IMR-90 (cell line): ENCODE measurements around the gene PRPSAP1.

Experiments
- BHLHE40 ChIP-seq: fragments of 150-350 bp; IDR thresholded peaks from 2 replicates; pipeline ENCODE4 v1.6.1; 2016; ENCODE audit warnings: mild to moderate bottlenecking, low read depth, low read length
- CEBPB ChIP-seq: IDR thresholded peaks from 2 replicates; pipeline ENCODE4 v1.6.1; 2012; ENCODE audit warnings: low read depth, low read length, improper control_type of control experiment
- CHD1 ChIP-seq: IDR thresholded peaks from 2 replicates; pipeline ENCODE4 v1.6.1; 2012; ENCODE audit warnings: low read depth, low read length, improper control_type of control experiment
- CTCF ChIP-seq: conservative IDR thresholded peaks from 2 replicates; pipeline ENCODE4 v1.5.1; 2012; ENCODE audit warnings: mild to moderate bottlenecking, low read depth, low read length, improper control_type of control experiment
- FOS ChIP-seq: fragments of 150-350 bp; IDR thresholded peaks from 2 replicates; pipeline ENCODE4 v1.6.1; 2016; ENCODE audit warnings: low read depth, low read length
- MXI1 ChIP-seq: IDR thresholded peaks from 2 replicates; pipeline ENCODE4 v1.6.1; 2012; ENCODE audit warnings: low read depth, mild to moderate bottlenecking, low read length, moderate library complexity, borderline replicate concordance
- NFE2L2 ChIP-seq: fragments of 150-350 bp; IDR thresholded peaks from 2 replicates; pipeline ENCODE4 v1.6.1; 2016; ENCODE audit warnings: low read depth, mild to moderate bottlenecking, low read length
- POLR2A ChIP-seq: IDR thresholded peaks from 2 replicates; pipeline ENCODE4 v1.6.1; 2012; ENCODE audit warnings: mild to moderate bottlenecking, low read depth, low read length
- RAD21 ChIP-seq: IDR thresholded peaks from 2 replicates; pipeline ENCODE4 v1.6.1; 2012; ENCODE audit warnings: low read length, improper control_type of control experiment
- RCOR1 ChIP-seq: IDR thresholded peaks from 2 replicates; pipeline ENCODE4 v1.6.1; 2012; ENCODE audit warnings: mild to moderate bottlenecking, low read length, improper control_type of control experiment; ENCODE audit not compliant: insufficient replicate concordance
- RFX5 ChIP-seq: IDR thresholded peaks from 2 replicates; pipeline ENCODE4 v1.8.0; 2012; ENCODE audit warnings: low read depth, mild to moderate bottlenecking, low read length, moderate library complexity
- SMC3 ChIP-seq: fragments of 150-350 bp; IDR thresholded peaks from 2 replicates; pipeline ENCODE4 v1.6.1; 2016; ENCODE audit warnings: low read depth, mild to moderate bottlenecking, antibody characterized with exemption, low read length, moderate library complexity
- TF ChIP-seq, protein P1 (sequence below): fragments of 150-350 bp; IDR thresholded peaks from 2 replicates; pipeline ENCODE4 v1.6.1; 2016; ENCODE audit warnings: low read depth, mild to moderate bottlenecking, low read length, moderate library complexity, borderline replicate concordance

- TF ChIP-seq POLR2A, result no peak
- no peak for TF ChIP-seq CTCF
- TF ChIP-seq RFX5, result no peak
- TF ChIP-seq FOS, result no peak
- no peak for TF ChIP-seq NFE2L2
- TF ChIP-seq, protein P1, sequence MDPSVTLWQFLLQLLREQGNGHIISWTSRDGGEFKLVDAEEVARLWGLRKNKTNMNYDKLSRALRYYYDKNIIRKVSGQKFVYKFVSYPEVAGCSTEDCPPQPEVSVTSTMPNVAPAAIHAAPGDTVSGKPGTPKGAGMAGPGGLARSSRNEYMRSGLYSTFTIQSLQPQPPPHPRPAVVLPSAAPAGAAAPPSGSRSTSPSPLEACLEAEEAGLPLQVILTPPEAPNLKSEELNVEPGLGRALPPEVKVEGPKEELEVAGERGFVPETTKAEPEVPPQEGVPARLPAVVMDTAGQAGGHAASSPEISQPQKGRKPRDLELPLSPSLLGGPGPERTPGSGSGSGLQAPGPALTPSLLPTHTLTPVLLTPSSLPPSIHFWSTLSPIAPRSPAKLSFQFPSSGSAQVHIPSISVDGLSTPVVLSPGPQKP, result no peak
- TF ChIP-seq RAD21, result no peak
- TF ChIP-seq SMC3, result no peak
- no peak for TF ChIP-seq MXI1
- no peak for TF ChIP-seq CEBPB
- no peak for TF ChIP-seq BHLHE40
- no peak for TF ChIP-seq CHD1
- no peak for TF ChIP-seq RCOR1
These were observed 41.0 kb downstream of the PRPSAP1 start for GRCh38 chr17:76312735-76313134.
